Gastroesophageal sphincter (tissue), 4 donors: ENCODE data around the gene MYOM3. TPM values are rescaled to one million over a fixed set of nuclear protein-coding genes. Genes with fewer than 3 reads are reported as not detected.
A peak's percentile ranks its signal among the peaks of the same experiment; 100 is the strongest.

Source experiments
- ATAC-seq: fragments of 150-250 bp; one replicate; pipeline ENCODE4 v1.9.1; 2016; ENCODE audit warnings: mild to moderate bottlenecking, moderate library complexity
- H3K27ac ChIP-seq, 4 donors: fragments of 200-600 bp; sonication (generic) in 3 of 4; 1 replicate in 3 of 4; 2 replicates in 1 of 4; pipeline ENCODE4 v1.5.1; 2016 to 2019
- H3K27me3 ChIP-seq: fragments of 200-600 bp; sonication (generic); one replicate; pipeline ENCODE4 v1.5.1; 2019
- H3K36me3 ChIP-seq, 2 donors: fragments of 200-600 bp; sonication (generic); one replicate each; pipeline ENCODE4 v1.5.1; 2019; ENCODE audit warnings: control low read depth in 1 of 2
- H3K4me1 ChIP-seq, 3 donors: fragments of 200-600 bp; sonication (generic); 1 replicate in 2 of 3; 2 replicates in 1 of 3; pipeline ENCODE4 v1.5.1; 2016 to 2019; ENCODE audit warnings: control low read depth in 2 of 3
- H3K4me3 ChIP-seq, 2 donors: fragments of 200-600 bp; sonication (generic); one replicate each; pipeline ENCODE4 v1.5.1; 2019; ENCODE audit warnings: mild to moderate bottlenecking in 1 of 2, moderate library complexity in 1 of 2
- H3K9me3 ChIP-seq, 3 donors: fragments of 200-600 bp; sonication (generic); one replicate each; pipeline ENCODE4 v1.5.1; 2017 to 2019; ENCODE audit warnings: control low read depth in 2 of 3
- EP300 ChIP-seq: sonication (generic); formaldehyde crosslinking; IDR thresholded peaks from one replicate; pipeline ENCODE4 v1.6.1; 2017; ENCODE audit warnings: antibody characterized with exemption, mild to moderate bottlenecking
- POLR2A ChIP-seq, 2 donors: fragments of 450-650 bp; IDR thresholded peaks; one replicate each; pipeline ENCODE4 v1.6.1; 2017; ENCODE audit warnings: antibody characterized with exemption in 2 of 2, mild to moderate bottlenecking in 2 of 2, moderate library complexity in 1 of 2
- POLR2AphosphoS5 ChIP-seq: sonication (generic); formaldehyde crosslinking; IDR thresholded peaks from one replicate; pipeline ENCODE4 v1.6.1; 2017; ENCODE audit warnings: antibody characterized with exemption
- WGBS, 2 donors: methylation state at CpG; one replicate each; pipeline ENCODE4 v1.1.5; 2018; ENCODE audit warnings: low coverage in 1 of 2; 5-methylcytosine and 5-hydroxymethylcytosine counted together
- total RNA-seq, 4 donors: library from RNA; depleted of rRNA; stranded (reverse); fragments of >200 nt; gene quantifications; one replicate each; pipeline ENCODE4 v1.1.0, GENCODE V29; 2016
- TF ChIP-seq, protein P1 (sequence below), 4 experiments: fragments of 200-600 bp in 2 of 4; fragments of 450-650 bp in 2 of 4; sonication (generic) in 1 of 4; IDR thresholded peaks; one replicate each; pipeline ENCODE4 v1.5.1; 2017 to 2019; ENCODE audit warnings: antibody characterized with exemption in 4 of 4, mild to moderate bottlenecking in 2 of 4, moderate library complexity in 2 of 4

The MYOM3 gene
- total RNA-seq, 4 donors from 2014 or later: 0.31 to 2.4 TPM; not detected in 2

DNA sequence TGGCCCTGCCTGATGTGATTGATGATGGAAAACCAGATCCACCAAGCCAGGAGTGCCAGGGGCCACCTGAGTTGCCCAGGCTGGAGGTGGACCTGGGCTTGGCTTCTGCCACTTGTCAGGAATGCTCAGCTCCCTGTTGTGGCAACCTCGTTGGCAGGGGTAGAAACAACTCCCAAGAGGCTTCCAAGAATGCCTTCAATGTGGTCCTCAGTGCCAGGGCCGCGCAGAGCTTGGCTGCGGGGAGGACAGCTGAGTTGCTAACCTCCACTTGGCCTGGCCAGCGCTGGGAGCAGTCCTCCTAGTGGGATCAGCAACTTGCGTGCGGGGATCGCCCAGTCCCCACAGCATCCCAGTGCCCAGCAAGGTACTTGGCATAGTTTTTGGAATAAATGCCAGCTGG lies 9.0 kb downstream of the MYOM3 start:
- Histone ChIP-seq H3K27ac (peak overlapping the region in 3 of 4 donors; percentile 35 to 69 (median 48)), H3K4me1 (peaks cover 0 to 21% (median 4%) of the 10 kb centered on the region in 3 donors), H3K36me3 (no peaks in the 10 kb centered on the region), H3K4me3 (no peak overlapping the region), H3K9me3 (no peaks in the 10 kb centered on the region), H3K27me3 (no peaks in the 10 kb centered on the region)
- no CpG with 5 or more reads among the region's 8 CpGs for WGBS, 2 donors
- TF ChIP-seq, protein P1, sequence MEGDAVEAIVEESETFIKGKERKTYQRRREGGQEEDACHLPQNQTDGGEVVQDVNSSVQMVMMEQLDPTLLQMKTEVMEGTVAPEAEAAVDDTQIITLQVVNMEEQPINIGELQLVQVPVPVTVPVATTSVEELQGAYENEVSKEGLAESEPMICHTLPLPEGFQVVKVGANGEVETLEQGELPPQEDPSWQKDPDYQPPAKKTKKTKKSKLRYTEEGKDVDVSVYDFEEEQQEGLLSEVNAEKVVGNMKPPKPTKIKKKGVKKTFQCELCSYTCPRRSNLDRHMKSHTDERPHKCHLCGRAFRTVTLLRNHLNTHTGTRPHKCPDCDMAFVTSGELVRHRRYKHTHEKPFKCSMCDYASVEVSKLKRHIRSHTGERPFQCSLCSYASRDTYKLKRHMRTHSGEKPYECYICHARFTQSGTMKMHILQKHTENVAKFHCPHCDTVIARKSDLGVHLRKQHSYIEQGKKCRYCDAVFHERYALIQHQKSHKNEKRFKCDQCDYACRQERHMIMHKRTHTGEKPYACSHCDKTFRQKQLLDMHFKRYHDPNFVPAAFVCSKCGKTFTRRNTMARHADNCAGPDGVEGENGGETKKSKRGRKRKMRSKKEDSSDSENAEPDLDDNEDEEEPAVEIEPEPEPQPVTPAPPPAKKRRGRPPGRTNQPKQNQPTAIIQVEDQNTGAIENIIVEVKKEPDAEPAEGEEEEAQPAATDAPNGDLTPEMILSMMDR (IDR thresholded peaks at IDR 0.05): no peak
- ATAC-seq: peak; percentile 49

DNA sequence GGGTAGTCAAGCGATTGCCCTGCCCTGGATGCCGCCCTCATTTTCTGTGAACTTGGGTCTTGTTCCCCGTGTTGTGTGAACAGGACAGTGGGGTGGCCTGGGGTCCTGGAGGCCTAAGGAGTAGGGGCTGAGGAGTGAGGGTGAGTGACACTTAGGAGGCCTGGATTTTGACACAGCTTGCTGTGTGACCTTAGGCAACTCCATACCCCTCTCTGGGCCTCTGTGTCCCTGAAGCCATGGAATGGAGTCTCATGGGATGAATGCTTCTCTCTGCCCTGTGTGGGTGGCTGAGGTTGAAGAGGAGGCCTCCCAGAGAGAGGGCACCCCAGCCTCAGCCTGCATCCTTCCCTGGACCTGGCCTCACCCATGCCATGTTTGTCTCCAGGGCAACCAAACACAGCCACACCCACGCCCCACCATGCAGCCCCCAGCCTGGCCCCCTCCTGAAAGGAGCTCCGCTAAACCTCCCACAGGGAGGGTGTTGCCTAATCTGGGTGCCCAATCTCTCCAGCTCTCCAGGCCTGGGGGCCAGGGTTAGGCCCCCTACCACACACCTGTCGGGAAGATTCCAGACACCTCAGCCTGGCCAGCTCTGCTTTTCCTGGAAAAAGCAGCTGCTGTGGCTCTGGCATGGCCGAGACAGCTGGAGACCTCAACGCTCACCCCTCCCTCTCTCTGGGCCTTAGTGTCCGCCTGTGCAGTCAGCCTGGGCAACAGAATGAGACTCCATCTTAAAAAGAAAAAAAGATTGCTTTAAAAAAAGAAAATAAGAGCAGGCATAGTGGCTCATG lies 9.9 kb downstream of the MYOM3 start:
- Histone ChIP-seq H3K36me3 (no peaks in the 10 kb centered on the region), H3K4me1 (peaks cover 0 to 21% (median 4%) of the 10 kb centered on the region in 3 donors), H3K9me3 (no peaks in the 10 kb centered on the region), H3K27me3 (no peaks in the 10 kb centered on the region), H3K27ac (peak overlapping the region in 3 of 4 donors; percentile 35 to 69 (median 48)), H3K4me3 (no peak overlapping the region)
- 27% methylated on average over 2 of the region's 9 CpGs; no CpG with 5 or more reads in 1 of the 2 donors for WGBS, 2 donors
- ATAC-seq: no peak
- TF ChIP-seq, protein P1 (IDR thresholded peaks at IDR 0.05): no peak
- TF ChIP-seq POLR2A (IDR thresholded peaks at IDR 0.05): no peak
- TF ChIP-seq POLR2AphosphoS5: no peak
- TF ChIP-seq EP300: no peak

DNA sequence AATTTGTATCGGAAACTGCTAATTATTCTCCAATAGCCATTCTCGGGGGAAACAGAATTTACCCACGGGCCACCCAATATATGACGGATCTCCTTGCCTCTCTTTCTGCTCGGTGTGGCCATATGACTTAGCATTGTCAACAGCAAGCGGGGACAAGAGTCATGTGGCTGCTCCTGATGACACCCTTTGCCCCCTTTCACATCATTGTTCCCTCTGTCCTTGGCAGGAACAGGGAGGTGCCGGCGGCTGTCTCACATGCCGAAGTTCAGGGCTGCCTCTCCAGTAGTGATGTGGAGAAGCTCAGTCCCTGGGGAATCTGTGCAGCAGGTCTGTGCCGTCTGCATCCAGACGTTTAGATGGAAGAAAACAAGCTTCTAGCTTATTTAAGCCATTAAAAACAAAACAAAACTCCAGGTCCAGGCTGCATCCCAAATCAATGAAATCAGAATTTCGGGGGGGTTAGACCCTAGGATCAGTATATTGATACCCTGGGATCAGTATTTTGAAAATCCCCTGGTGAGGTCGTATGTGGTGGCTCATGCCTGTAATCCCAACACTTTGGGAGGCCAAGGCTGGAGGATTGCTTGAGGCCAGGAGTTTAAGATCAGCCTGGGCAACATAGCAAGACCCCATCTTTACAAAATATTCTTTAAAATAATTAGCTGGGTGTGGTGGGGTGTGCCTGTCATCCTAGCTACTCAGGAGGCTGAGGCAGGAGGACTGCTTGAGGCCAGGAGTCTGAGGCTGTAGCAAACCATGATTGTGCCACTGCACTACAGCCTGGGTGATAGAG lies 10.8 kb downstream of the MYOM3 start:
- H3K27ac ChIP-seq: no peak overlapping the region
- H3K9me3 ChIP-seq: no peaks in the 10 kb centered on the region
- 61 to 72% methylated on average over 2 to 9 of the region's 13 CpGs for WGBS, 2 donors
- H3K36me3 ChIP-seq: no peaks in the 10 kb centered on the region
- no peaks in the 10 kb centered on the region for H3K27me3 ChIP-seq
- ATAC-seq: no peak
- TF ChIP-seq POLR2A (IDR thresholded peaks at IDR 0.05) (no peak), EP300 (no peak), POLR2AphosphoS5 (no peak)
- TF ChIP-seq, protein P1 (IDR thresholded peaks at IDR 0.05): no peak
- H3K4me3 ChIP-seq: no peak overlapping the region
- H3K4me1 ChIP-seq: peaks cover 0 to 21% (median 4%) of the 10 kb centered on the region in 3 donors

DNA sequence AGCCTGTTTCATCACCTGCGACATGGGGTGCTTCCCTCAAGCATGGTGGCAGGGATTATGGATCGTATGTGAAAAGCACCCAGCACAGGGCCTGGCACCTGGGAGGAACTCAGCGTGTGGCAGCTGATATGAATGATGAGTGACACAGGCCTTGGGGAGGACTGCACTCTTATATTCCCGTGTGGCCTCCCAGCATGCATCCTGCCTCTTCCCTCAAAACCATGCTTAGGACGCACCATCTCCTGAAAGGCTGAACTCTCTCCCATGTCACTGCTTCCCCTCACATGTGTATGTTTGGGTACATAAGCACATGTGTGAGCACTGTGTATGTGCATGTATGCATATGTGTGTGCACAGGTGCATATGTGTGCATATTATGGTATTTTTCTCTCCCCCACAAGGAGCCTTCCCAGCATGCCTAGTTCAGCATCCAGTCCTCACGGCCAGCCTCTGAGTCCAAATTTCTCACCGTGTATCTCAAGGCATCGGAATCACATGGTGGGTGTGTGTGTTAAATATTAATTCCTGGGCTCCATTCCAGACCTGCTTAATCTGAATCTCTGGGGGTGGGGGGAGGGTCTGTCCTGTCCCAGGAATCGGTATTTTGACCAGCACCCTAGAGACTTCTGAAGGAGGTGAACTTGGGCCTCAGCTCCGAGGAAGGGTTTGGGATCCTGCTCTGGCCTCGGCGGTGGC lies 12.8 kb downstream of the MYOM3 start:
- Histone ChIP-seq H3K4me3 (no peak overlapping the region), H3K27ac (no peak overlapping the region), H3K9me3 (no peaks in the 10 kb centered on the region), H3K4me1 (peaks cover 0 to 21% (median 4%) of the 10 kb centered on the region in 3 donors), H3K36me3 (no peaks in the 10 kb centered on the region), H3K27me3 (no peaks in the 10 kb centered on the region)
- 66 to 90% methylated on average over 3 to 11 of the region's 12 CpGs for WGBS, 2 donors
- ATAC-seq: no peak
- TF ChIP-seq EP300 (no peak), POLR2AphosphoS5 (no peak), POLR2A (IDR thresholded peaks at IDR 0.05) (no peak)
- TF ChIP-seq, protein P1 (IDR thresholded peaks at IDR 0.05): no peak
